ENCODE measurements around the gene PGAP3. TPM values are rescaled to one million over a fixed set of nuclear protein-coding genes. Genes with fewer than 3 reads are reported as not detected.

Gene PGAP3
- total RNA-seq, 3 donors from 2014 or later, result 11.7 to 23.7 (median 21.6) TPM

- H3K36me3 ChIP-seq, result no peaks in the 10 kb centered on the region
- H3K27ac ChIP-seq, result no peak overlapping the region
- H3K9me3 ChIP-seq, result no peaks in the 10 kb centered on the region
- H3K4me3 ChIP-seq, result no peak overlapping the region
- TF ChIP-seq POLR2A (IDR thresholded peaks at IDR 0.05) (no peak), CTCF (IDR thresholded peaks at IDR 0.05) (no peak), POLR2AphosphoS5 (IDR thresholded peaks at IDR 0.05) (no peak)
- intact Hi-C loops (cut with DNase I; ENCODE audit: low total_unique reads), result loop anchor here (5.0 kb wide), 1 partner anchor 1870 kb away; no protein-coding TSS in a partner anchor
- no peaks in the 10 kb centered on the region for H3K27me3 ChIP-seq
- DNase-seq (ENCODE audit: low spot score in 2 of 2), result no peak
- H3K4me1 ChIP-seq, result peaks cover 4 to 10% of the 10 kb centered on the region in 2 donors
Observed at GRCh38 chr17:39732586-39732985, 44.7 kb upstream of the PGAP3 start.

DNA sequence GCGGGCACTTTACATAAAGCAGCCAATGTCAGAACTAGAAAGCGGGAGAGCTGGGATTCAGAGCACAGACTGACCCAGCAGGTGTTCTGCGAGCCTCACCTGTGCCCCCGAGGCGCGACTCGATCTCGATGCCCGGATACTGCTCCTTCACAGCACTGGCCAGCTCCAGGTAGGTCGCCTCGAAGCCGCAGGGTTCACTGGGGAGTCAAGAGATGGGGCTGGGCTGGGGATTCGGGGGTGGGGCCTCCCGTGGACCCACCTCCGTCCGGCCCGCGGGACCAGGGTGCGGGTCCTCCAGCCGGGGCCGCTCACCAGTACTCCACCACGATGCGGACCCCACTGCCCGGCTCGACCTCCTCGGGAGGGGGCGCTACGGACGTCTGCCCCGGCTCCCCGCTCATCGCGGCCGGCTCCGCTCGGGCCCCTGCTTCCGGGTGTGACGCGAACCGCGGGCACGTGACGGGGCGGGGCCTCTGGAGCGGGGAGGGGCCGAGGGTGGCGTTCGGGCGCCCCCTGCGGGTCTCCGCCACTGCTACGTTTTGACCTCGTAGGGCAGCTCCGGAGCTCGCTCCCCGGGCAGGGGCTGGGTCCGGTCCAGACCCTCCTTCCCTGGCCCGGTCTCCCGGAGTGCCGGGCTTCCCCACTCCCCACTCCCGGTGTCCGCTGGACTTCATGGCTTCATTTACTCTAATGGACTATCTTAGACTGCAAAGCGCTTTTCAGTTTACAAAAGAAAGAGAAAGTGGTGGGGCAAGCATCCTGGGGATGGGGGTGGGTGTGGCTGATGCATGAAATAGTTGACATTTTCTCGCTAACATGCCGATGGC is 42.5 kb upstream of the PGAP3 start, which contains the start of gene MIEN1:
TSS of gene MIEN1 (minus strand) at position 438 of the 827 bp plus-strand sequence. CDS start at position 401, 37 bp downstream.
- H3K27ac ChIP-seq, result peak within 1 kb of the TSS; percentile 97 to 99
- intact Hi-C loops (cut with DNase I; ENCODE audit: low total_unique reads), result loop anchor here (5.0 kb wide), 1 partner anchor 1872 kb away; no protein-coding TSS in a partner anchor
- peak within 1 kb of the TSS; percentile 75 to 99 (median 77) for H3K4me3 ChIP-seq
- no peaks in the 10 kb centered on the region for H3K36me3 ChIP-seq
- DNase-seq (ENCODE audit: low spot score in 2 of 2), result peak; percentile 85 to 96
- H3K4me1 ChIP-seq, result peaks cover 4 to 10% of the 10 kb centered on the region in 2 donors
- peak; percentile 96 to 97 (median 96) for TF ChIP-seq POLR2AphosphoS5 (IDR thresholded peaks at IDR 0.05)
- TF ChIP-seq CTCF (IDR thresholded peaks at IDR 0.05), result peak; percentile 82 to 91 (median 89)
- peak; percentile 87 for TF ChIP-seq POLR2A (IDR thresholded peaks at IDR 0.05)
- no peaks in the 10 kb centered on the region for H3K9me3 ChIP-seq
- no peaks in the 10 kb centered on the region for H3K27me3 ChIP-seq

GRCh38 chr17:39729280-39729851 is 41.5 kb upstream of the PGAP3 start:
- DNase-seq (ENCODE audit: low spot score in 2 of 2), result no peak
- intact Hi-C loops (cut with DNase I; ENCODE audit: low total_unique reads), result no loop called here
- no peaks in the 10 kb centered on the region for H3K36me3 ChIP-seq
- H3K4me1 ChIP-seq, result peaks cover 4 to 10% of the 10 kb centered on the region in 2 donors
- H3K9me3 ChIP-seq, result no peaks in the 10 kb centered on the region
- TF ChIP-seq POLR2AphosphoS5 (IDR thresholded peaks at IDR 0.05) (no peak), CTCF (IDR thresholded peaks at IDR 0.05) (no peak), POLR2A (IDR thresholded peaks at IDR 0.05) (no peak)
- no peaks in the 10 kb centered on the region for H3K27me3 ChIP-seq
- H3K4me3 ChIP-seq, result peak overlapping the region; percentile 75 to 99 (median 77)
- H3K27ac ChIP-seq, result peak overlapping the region; percentile 97 to 99

- intact Hi-C loops (cut with DNase I; ENCODE audit: low total_unique reads), result no loop called here
- Histone ChIP-seq H3K9me3 (no peaks in the 10 kb centered on the region), H3K36me3 (no peaks in the 10 kb centered on the region)
Observed at GRCh38 chr17:39727556-39727955, 39.7 kb upstream of the PGAP3 start.

More at GRCh38 chr17:39727556-39727955, 39.7 kb upstream of the PGAP3 start:
- no peak for TF ChIP-seq POLR2AphosphoS5 (IDR thresholded peaks at IDR 0.05)
- TF ChIP-seq POLR2A (IDR thresholded peaks at IDR 0.05), result no peak
- no peak for TF ChIP-seq CTCF (IDR thresholded peaks at IDR 0.05)
- H3K4me1 ChIP-seq, result peaks cover 4 to 10% of the 10 kb centered on the region in 2 donors
- H3K27me3 ChIP-seq, result no peaks in the 10 kb centered on the region
- peak overlapping the region; percentile 43 to 97 for H3K27ac ChIP-seq
- no peak for DNase-seq (ENCODE audit: low spot score in 2 of 2)
- no peak overlapping the region for H3K4me3 ChIP-seq

All from breast epithelium (tissue), 4 donors.